ENCODE data around the gene SERINC4.
A peak's percentile ranks its signal among the peaks of the same experiment; 100 is the strongest.
"Not testable (repeated sequence)": the region's sequence is repeated elsewhere in the genome, so short reads cannot be mapped to it uniquely, and the experiment has no call there.

The SERINC4 gene

DNA sequence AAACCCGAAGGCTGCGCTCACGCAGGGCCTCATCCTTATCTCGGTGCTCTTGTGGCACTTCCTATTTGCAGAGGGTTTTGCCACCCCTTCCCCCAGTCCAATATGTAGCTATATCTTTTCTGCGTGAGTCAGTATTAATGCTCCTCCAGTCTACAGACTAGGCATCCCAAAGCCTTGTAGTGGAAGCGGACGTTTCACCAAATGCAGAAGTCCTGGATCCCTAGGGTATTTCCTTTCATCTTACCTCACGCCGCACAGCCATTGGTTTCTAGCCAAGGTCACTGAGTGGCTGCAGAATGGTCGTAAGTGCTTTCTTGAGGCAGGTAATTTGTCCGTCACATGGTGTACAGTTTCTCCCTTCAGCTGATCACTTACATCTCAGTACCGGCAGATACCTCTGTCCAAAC, 53.1 kb downstream of the SERINC4 start:
- peaks cover 28% of the 10 kb centered on the region for H3K4me1 Mint-ChIP-seq (ENCODE audit: low read depth)
- peak overlapping the region; percentile 98 for H3K27ac Mint-ChIP-seq
- H3K36me3 Mint-ChIP-seq; H3K27me3 Mint-ChIP-seq; H3K9me3 Mint-ChIP-seq (ENCODE audit: low read depth): not testable (repeated sequence)
- peak overlapping the region; percentile 99 for H3K4me3 Mint-ChIP-seq

GRCh38 chr15:43746245-43746902, 53.6 kb downstream of the SERINC4 start, which contains the start of gene PDIA3:
PDIA3 (plus strand) TSS chr15:43746438; CDS start chr15:43746540, 102 bp downstream.
- peak within 1 kb of the TSS; percentile 99 for H3K4me3 Mint-ChIP-seq
- not testable (repeated sequence) for H3K27me3 Mint-ChIP-seq; H3K9me3 Mint-ChIP-seq (ENCODE audit: low read depth); H3K36me3 Mint-ChIP-seq
- H3K4me1 Mint-ChIP-seq (ENCODE audit: low read depth) = peaks cover 22% of the 10 kb centered on the region
- H3K27ac Mint-ChIP-seq = peak within 1 kb of the TSS; percentile 98

Measured in activated naive CD8-positive, alpha-beta T cell (primary cell).